GM18507 (cell line): Measurements from ENCODE around the gene PAN2.
A peak's percentile ranks its signal among the peaks of the same experiment; 100 is the strongest.
"Not testable (repeated sequence)": the region's sequence is repeated elsewhere in the genome, so short reads cannot be mapped to it uniquely, and the experiment has no call there.

Source experiments
- DNase-seq: peaks from one replicate; pipeline ENCODE4 v3.0.0; 2011; ENCODE audit warnings: low read depth; ENCODE audit not compliant: insufficient read length; ENCODE audit errors: extremely low spot score
- FAIRE-seq: peaks from 2 replicates; lab custom pipeline; 2011; peaks lifted over from hg19 to GRCh38; lab: Jason Lieb, UNC

Gene PAN2

GRCh38 chr12:56346675-56347074 lies 12.9 kb upstream of the PAN2 start:
- DNase-seq (no peak), FAIRE-seq (no peak)

- FAIRE-seq, DNase-seq: not testable (repeated sequence)
Observed at GRCh38 chr12:56342290-56342689, 8.5 kb upstream of the PAN2 start.

GRCh38 chr12:56341616-56342015 lies 7.8 kb upstream of the PAN2 start:
- no peak for FAIRE-seq

GRCh38 chr12:56339158-56339422 lies 5.3 kb upstream of the PAN2 start:
- FAIRE-seq: no peak
- no peak for DNase-seq

More at GRCh38 chr12:56341616-56342015, 7.8 kb upstream of the PAN2 start:
- no peak for DNase-seq

GRCh38 chr12:56338308-56339157 lies 4.7 kb upstream of the PAN2 start, which contains the start of gene IL23A:
Gene IL23A (plus strand): TSS chr12:56338884. CDS start chr12:56339045, 161 bp downstream.
- FAIRE-seq (peak; percentile 51), DNase-seq (no peak)

GRCh38 chr12:56337753-56338251 lies 4.0 kb upstream of the PAN2 start:
- no peak for DNase-seq

GRCh38 chr12:56336361-56337167 lies 2.8 kb upstream of the PAN2 start:
- FAIRE-seq (peak; percentile 68), DNase-seq (no peak)

More at GRCh38 chr12:56337753-56338251, 4.0 kb upstream of the PAN2 start:
- no peak for FAIRE-seq

GRCh38 chr12:56335527-56335926 lies 1.7 kb upstream of the PAN2 start:
- DNase-seq, FAIRE-seq: not testable (repeated sequence)

GRCh38 chr12:56334490-56334793 lies 642 bp upstream of the PAN2 start:
- DNase-seq (no peak), FAIRE-seq (no peak)

GRCh38 chr12:56333197-56333678 lies 562 bp downstream of the PAN2 start:
- FAIRE-seq: no peak
- no peak for DNase-seq

GRCh38 chr12:56332512-56333196 lies 1.1 kb downstream of the PAN2 start:
- FAIRE-seq: no peak
- no peak for DNase-seq

- no peak for FAIRE-seq
- DNase-seq: no peak
Observed at GRCh38 chr12:56330936-56331490, 2.8 kb downstream of the PAN2 start.

GRCh38 chr12:56326533-56326932 lies 7.3 kb downstream of the PAN2 start:
- DNase-seq (no peak), FAIRE-seq (no peak)

- FAIRE-seq (no peak), DNase-seq (no peak)
Observed at GRCh38 chr12:56326126-56326525, 7.7 kb downstream of the PAN2 start.

- FAIRE-seq: no peak
- DNase-seq: no peak
Observed at GRCh38 chr12:56324206-56324605, 9.6 kb downstream of the PAN2 start.

GRCh38 chr12:56321610-56322009 lies 12.2 kb downstream of the PAN2 start:
- FAIRE-seq: not testable (repeated sequence)

GRCh38 chr12:56321027-56321426 lies 12.8 kb downstream of the PAN2 start:
- DNase-seq (no peak), FAIRE-seq (no peak)

More at GRCh38 chr12:56321610-56322009, 12.2 kb downstream of the PAN2 start:
- DNase-seq: not testable (repeated sequence)

GRCh38 chr12:56317675-56318074 lies 16.1 kb downstream of the PAN2 start:
- DNase-seq: no peak
- FAIRE-seq: no peak

- peak; percentile 99 for FAIRE-seq
- peak; percentile 90 for DNase-seq
Observed at GRCh38 chr12:56315622-56316473, 18.0 kb downstream of the PAN2 start, which contains the start of gene CNPY2. Gene CNPY2 (minus strand): TSS chr12:56315988. CDS start chr12:56315217, 771 bp downstream.
